Activated CD4-positive, alpha-beta memory T cell treated with anti-CD3 and anti-CD28 coated beads, Interleukin-2, amount 10 ng/mL, durations not matched to agents 7 days and 5 days (primary cell): Measurements from ENCODE around the gene ZNF280D. TPM values are rescaled to one million over a fixed set of nuclear protein-coding genes. Genes with fewer than 3 reads are reported as not detected.
A peak's percentile ranks its signal among the peaks of the same experiment; 100 is the strongest.

Experiments used
- CTCF ChIA-PET: fragments of 350-600 bp; sonication (Branson Sonifier 250); formaldehyde crosslinking; loops from one replicate; lab custom pipeline; 2021; ENCODE audit warnings: antibody characterized with exemption, inconsistent platforms; lab: Charles Lee
- POLR2A ChIA-PET: fragments of 350-600 bp; sonication (Branson Sonifier 250); formaldehyde crosslinking; loops from one replicate; lab custom pipeline; 2021; ENCODE audit warnings: antibody characterized with exemption; lab: Charles Lee
- DNase-seq: peaks from one replicate; pipeline ENCODE4 v3.0.0-alpha.2; 2020
- H3K27ac Mint-ChIP-seq: one replicate; pipeline ENCODE4 v1.8.0; 2021; ENCODE audit warnings: mild to moderate bottlenecking, mixed read lengths
- H3K27me3 Mint-ChIP-seq: one replicate; pipeline ENCODE4 v1.8.0; 2021; ENCODE audit warnings: mixed read lengths
- H3K36me3 Mint-ChIP-seq: one replicate; pipeline ENCODE4 v1.8.0; 2021; ENCODE audit warnings: low read depth, mixed read lengths
- H3K4me1 Mint-ChIP-seq: one replicate; pipeline ENCODE4 v1.8.0; 2021; ENCODE audit warnings: mixed read lengths
- H3K4me3 Mint-ChIP-seq: one replicate; pipeline ENCODE4 v1.8.0; 2021; ENCODE audit warnings: mild to moderate bottlenecking, mixed read lengths
- H3K9me3 Mint-ChIP-seq: one replicate; pipeline ENCODE4 v1.8.0; 2021; ENCODE audit warnings: mixed read lengths
- total RNA-seq, 2 experiments: library from RNA; stranded (reverse); gene quantifications; one replicate each; pipeline ENCODE4 v1.2.3, GENCODE V29; 2021

Gene ZNF280D
- total RNA-seq, 2 experiments from 2014 or later, result 23.4 to 24.4 TPM

GRCh38 chr15:56765251-56765650 is 31.9 kb upstream of the ZNF280D start:
- H3K4me1 Mint-ChIP-seq, result peaks cover 23% of the 10 kb centered on the region
- H3K27ac Mint-ChIP-seq, result peak overlapping the region; percentile 57
- ChIA-PET POLR2A (interaction anchor here (0.8 to 1.0 kb wide), 3 partner anchors 9 to 31 kb away, joined by 3 to 4 read pairs (median 3); partner anchors contain the start of gene ZNF280D), CTCF (interaction anchor here (1.0 to 1.1 kb wide), 2 partner anchors 21 to 104 kb away, joined by 3 read pairs; no protein-coding TSS in a partner anchor)
- DNase-seq, result no peak
- H3K27me3 Mint-ChIP-seq, result no peaks in the 10 kb centered on the region
- no peaks in the 10 kb centered on the region for H3K9me3 Mint-ChIP-seq
- H3K4me3 Mint-ChIP-seq, result no peak overlapping the region
- H3K36me3 Mint-ChIP-seq, result no peaks in the 10 kb centered on the region

- POLR2A ChIA-PET, result interaction anchor here (1.0 kb wide), 1 partner anchor 71 kb away, joined by 3 read pairs; no protein-coding TSS in a partner anchor
- H3K36me3 Mint-ChIP-seq, result no peaks in the 10 kb centered on the region
Observed at GRCh38 chr15:56763141-56763895, 30.0 kb upstream of the ZNF280D start.

GRCh38 chr15:56760186-56760585 is 26.9 kb upstream of the ZNF280D start:
- CTCF ChIA-PET, result no interaction called here

More at GRCh38 chr15:56763141-56763895, 30.0 kb upstream of the ZNF280D start:
- peaks cover 23% of the 10 kb centered on the region for H3K4me1 Mint-ChIP-seq
- no peaks in the 10 kb centered on the region for H3K9me3 Mint-ChIP-seq
- no peak for DNase-seq
- H3K4me3 Mint-ChIP-seq, result no peak overlapping the region
- H3K27me3 Mint-ChIP-seq, result no peaks in the 10 kb centered on the region
- no peak overlapping the region for H3K27ac Mint-ChIP-seq
- CTCF ChIA-PET, result no interaction called here

GRCh38 chr15:56759450-56759845 is 26.1 kb upstream of the ZNF280D start:
- Mint-ChIP-seq H3K27ac (no peak overlapping the region), H3K9me3 (no peaks in the 10 kb centered on the region), H3K36me3 (no peaks in the 10 kb centered on the region), H3K27me3 (peaks cover 5% of the 10 kb centered on the region), H3K4me1 (no peaks in the 10 kb centered on the region), H3K4me3 (no peak overlapping the region)
- DNase-seq, result no peak
- POLR2A ChIA-PET, result interaction anchor here (2.0 kb wide), 1 partner anchor 26 kb away, joined by 7 read pairs; the partner anchor contains the start of gene ZNF280D
- CTCF ChIA-PET, result no interaction called here

More at GRCh38 chr15:56760186-56760585, 26.9 kb upstream of the ZNF280D start:
- Mint-ChIP-seq H3K9me3 (no peaks in the 10 kb centered on the region), H3K36me3 (no peaks in the 10 kb centered on the region), H3K27ac (no peak overlapping the region), H3K4me3 (no peak overlapping the region), H3K4me1 (peaks cover 6% of the 10 kb centered on the region), H3K27me3 (peaks cover 2% of the 10 kb centered on the region)
- DNase-seq, result no peak
- POLR2A ChIA-PET, result interaction anchor here (2.0 kb wide), 1 partner anchor 27 kb away, joined by 7 read pairs; the partner anchor contains the start of gene ZNF280D

GRCh38 chr15:56758770-56759449 is 25.6 kb upstream of the ZNF280D start:
- ChIA-PET CTCF (no interaction called here), POLR2A (interaction anchor here (2.0 kb wide), 1 partner anchor 26 kb away, joined by 7 read pairs; the partner anchor contains the start of gene ZNF280D)
- Mint-ChIP-seq H3K27me3 (peaks cover 5% of the 10 kb centered on the region), H3K36me3 (no peaks in the 10 kb centered on the region), H3K4me1 (no peaks in the 10 kb centered on the region), H3K9me3 (no peaks in the 10 kb centered on the region), H3K27ac (no peak overlapping the region), H3K4me3 (no peak overlapping the region)
- DNase-seq, result no peak

GRCh38 chr15:56757875-56758274 is 24.6 kb upstream of the ZNF280D start:
- H3K27ac Mint-ChIP-seq, result no peak overlapping the region
- ChIA-PET POLR2A (no interaction called here), CTCF (no interaction called here)
- no peak for DNase-seq
- H3K4me3 Mint-ChIP-seq, result no peak overlapping the region
- H3K27me3 Mint-ChIP-seq, result peaks cover 5% of the 10 kb centered on the region
- no peaks in the 10 kb centered on the region for H3K4me1 Mint-ChIP-seq
- no peaks in the 10 kb centered on the region for H3K9me3 Mint-ChIP-seq
- H3K36me3 Mint-ChIP-seq, result no peaks in the 10 kb centered on the region

GRCh38 chr15:56754772-56755370 is 21.6 kb upstream of the ZNF280D start:
- ChIA-PET POLR2A (no interaction called here), CTCF (no interaction called here)

GRCh38 chr15:56752986-56753385 is 19.7 kb upstream of the ZNF280D start:
- H3K27ac Mint-ChIP-seq, result no peak overlapping the region
- POLR2A ChIA-PET, result no interaction called here
- no peaks in the 10 kb centered on the region for H3K9me3 Mint-ChIP-seq
- H3K36me3 Mint-ChIP-seq, result no peaks in the 10 kb centered on the region
- H3K4me3 Mint-ChIP-seq, result no peak overlapping the region
- H3K27me3 Mint-ChIP-seq, result peaks cover 5% of the 10 kb centered on the region
- DNase-seq, result no peak
- H3K4me1 Mint-ChIP-seq, result no peaks in the 10 kb centered on the region
- CTCF ChIA-PET, result no interaction called here

More at GRCh38 chr15:56754772-56755370, 21.6 kb upstream of the ZNF280D start:
- Mint-ChIP-seq H3K9me3 (no peaks in the 10 kb centered on the region), H3K4me1 (no peaks in the 10 kb centered on the region), H3K4me3 (no peak overlapping the region), H3K27ac (no peak overlapping the region), H3K36me3 (no peaks in the 10 kb centered on the region), H3K27me3 (peaks cover 5% of the 10 kb centered on the region)
- no peak for DNase-seq

- Mint-ChIP-seq H3K4me1 (no peaks in the 10 kb centered on the region), H3K27me3 (peaks cover 3% of the 10 kb centered on the region), H3K4me3 (no peak overlapping the region), H3K9me3 (no peaks in the 10 kb centered on the region), H3K36me3 (no peaks in the 10 kb centered on the region), H3K27ac (no peak overlapping the region)
- DNase-seq, result no peak
- ChIA-PET POLR2A (no interaction called here), CTCF (no interaction called here)
Observed at GRCh38 chr15:56749982-56750381, 16.7 kb upstream of the ZNF280D start.

- no peaks in the 10 kb centered on the region for H3K36me3 Mint-ChIP-seq
- H3K9me3 Mint-ChIP-seq, result no peaks in the 10 kb centered on the region
- H3K4me1 Mint-ChIP-seq, result no peaks in the 10 kb centered on the region
- no peak for DNase-seq
- H3K4me3 Mint-ChIP-seq, result no peak overlapping the region
- ChIA-PET CTCF (no interaction called here), POLR2A (interaction anchor here (1.8 kb wide), 1 partner anchor 12 kb away, joined by 10 read pairs; the partner anchor contains the start of gene ZNF280D)
- H3K27ac Mint-ChIP-seq, result no peak overlapping the region
- peaks cover 8% of the 10 kb centered on the region for H3K27me3 Mint-ChIP-seq
Observed at GRCh38 chr15:56744701-56745683, 11.7 kb upstream of the ZNF280D start.

- H3K27me3 Mint-ChIP-seq, result peaks cover 5% of the 10 kb centered on the region
- H3K36me3 Mint-ChIP-seq, result no peaks in the 10 kb centered on the region
- ChIA-PET POLR2A (no interaction called here), CTCF (interaction anchor here (0.6 to 0.7 kb wide), 2 partner anchors 64 to 122 kb away, joined by 3 to 4 read pairs; no protein-coding TSS in a partner anchor)
- no peak for DNase-seq
- no peaks in the 10 kb centered on the region for H3K9me3 Mint-ChIP-seq
- H3K27ac Mint-ChIP-seq, result no peak overlapping the region
- no peaks in the 10 kb centered on the region for H3K4me1 Mint-ChIP-seq
- H3K4me3 Mint-ChIP-seq, result no peak overlapping the region
Observed at GRCh38 chr15:56741541-56741940, 8.2 kb upstream of the ZNF280D start.
